ENCODE data around the gene MTCL1. TPM values are rescaled to one million over a fixed set of nuclear protein-coding genes. Genes with fewer than 3 reads are reported as not detected.

Gene MTCL1
- total and polyA plus RNA-seq, 4 donors = 0.65 to 5.4 (median 1.4) TPM

- no peak overlapping the region for H3K9ac ChIP-seq (ENCODE audit: low read depth in 1 of 2, low read length in 2 of 2)
- H3K4me1 ChIP-seq (ENCODE audit: control insufficient read depth in 4 of 4, insufficient read depth in 4 of 4, low read length in 3 of 4) = peaks cover 3 to 10% (median 5%) of the 10 kb centered on the region in 4 donors
- WGBS = 95% methylated on average over 8 of the region's 8 CpGs
- H3K27ac ChIP-seq (ENCODE audit: low read depth in 1 of 2, low read length in 2 of 2) = no peak overlapping the region
- H3K4me3 ChIP-seq (ENCODE audit: low read depth in 1 of 3, low read length in 3 of 3) = no peak overlapping the region
- no peaks in the 10 kb centered on the region for H3K36me3 ChIP-seq (ENCODE audit: control insufficient read depth in 4 of 4, insufficient read depth in 3 of 4, low read depth in 1 of 4, low read length in 3 of 4)
- DNase-seq (ENCODE audit: low spot score) = no peak
- H3K27me3 ChIP-seq (ENCODE audit: control insufficient read depth in 4 of 4, insufficient read depth in 4 of 4, low read length in 3 of 4) = no peaks in the 10 kb centered on the region
- no peaks in the 10 kb centered on the region for H3K9me3 ChIP-seq (ENCODE audit: control insufficient read depth in 4 of 4, low read length in 3 of 4)
- TF ChIP-seq RAD21 (IDR thresholded peaks at IDR 0.05) (no peak), REST (IDR thresholded peaks at IDR 0.05) (no peak), JUND (IDR thresholded peaks at IDR 0.05) (no peak)
Measured at GRCh38 chr18:8685914-8686216, 19.5 kb upstream of the MTCL1 start.

GRCh38 chr18:8686611-8687010 lies 18.7 kb upstream of the MTCL1 start:
- TF ChIP-seq FOXA2 (IDR thresholded peaks at IDR 0.05) = no peak
- TF ChIP-seq YY1 (IDR thresholded peaks at IDR 0.05) = no peak
- no peak for TF ChIP-seq TAF1 (conservative IDR thresholded peaks at IDR 0.05)
- TF ChIP-seq GABPA (IDR thresholded peaks at IDR 0.05 in 1 of 2, conservative IDR thresholded peaks at IDR 0.05 in 1 of 2) = no peak
- no peak for TF ChIP-seq JUND (IDR thresholded peaks at IDR 0.05)
- no peak for TF ChIP-seq RXRA (IDR thresholded peaks at IDR 0.05)
- TF ChIP-seq ZBTB33 (IDR thresholded peaks at IDR 0.05) = no peak
- no peak for TF ChIP-seq MAX (IDR thresholded peaks at IDR 0.05)
- no peak for TF ChIP-seq HNF4G (IDR thresholded peaks at IDR 0.05)
- no peak for TF ChIP-seq CTCF (IDR thresholded peaks at IDR 0.05; ENCODE audit: low read depth, low read length, missing input control)
- no peak for TF ChIP-seq FOXA1 (IDR thresholded peaks at IDR 0.05)
- no peak for TF ChIP-seq REST (IDR thresholded peaks at IDR 0.05)
- TF ChIP-seq EGR1 (IDR thresholded peaks at IDR 0.05; ENCODE audit: low read depth in 2 of 2) = no peak
- TF ChIP-seq NR2F2 (IDR thresholded peaks at IDR 0.05) = no peak
- TF ChIP-seq SP1 (IDR thresholded peaks at IDR 0.05) = no peak
- DNase-seq (ENCODE audit: low spot score) = no peak
- no peak overlapping the region for H3K27ac ChIP-seq (ENCODE audit: low read depth in 1 of 2, low read length in 2 of 2)
- no peak overlapping the region for H3K4me3 ChIP-seq (ENCODE audit: low read depth in 1 of 3, low read length in 3 of 3)
- H3K36me3 ChIP-seq (ENCODE audit: control insufficient read depth in 4 of 4, insufficient read depth in 3 of 4, low read depth in 1 of 4, low read length in 3 of 4) = no peaks in the 10 kb centered on the region
- WGBS = 84% methylated on average over 6 of the region's 6 CpGs
- H3K9me3 ChIP-seq (ENCODE audit: control insufficient read depth in 4 of 4, low read length in 3 of 4) = no peaks in the 10 kb centered on the region
- no peak overlapping the region for H3K9ac ChIP-seq (ENCODE audit: low read depth in 1 of 2, low read length in 2 of 2)
- H3K27me3 ChIP-seq (ENCODE audit: control insufficient read depth in 4 of 4, insufficient read depth in 4 of 4, low read length in 3 of 4) = no peaks in the 10 kb centered on the region
- H3K4me1 ChIP-seq (ENCODE audit: control insufficient read depth in 4 of 4, insufficient read depth in 4 of 4, low read length in 3 of 4) = peaks cover 3 to 10% (median 5%) of the 10 kb centered on the region in 4 donors
